Measurements from ENCODE around the gene GSG1.

GSG1 gene

GRCh38 chr12:13117029-13117428, 13.6 kb upstream of the GSG1 start:
- DNase-seq: no peak

- DNase-seq: no peak
These were observed 12.8 kb upstream of the GSG1 start for GRCh38 chr12:13116259-13116658.

GRCh38 chr12:13114251-13115052, 11.0 kb upstream of the GSG1 start:
- DNase-seq: no peak

- DNase-seq: no peak
These were observed 9.5 kb upstream of the GSG1 start for GRCh38 chr12:13112968-13113367.

- DNase-seq: no peak
These were observed 3.2 kb upstream of the GSG1 start for GRCh38 chr12:13106666-13107065.

- no peak for DNase-seq
These were observed 2.3 kb upstream of the GSG1 start for GRCh38 chr12:13105781-13106180.

- DNase-seq: no peak
These were observed 942 bp upstream of the GSG1 start for GRCh38 chr12:13104409-13104808.

GRCh38 chr12:13102461-13103195, 839 bp downstream of the GSG1 start:
- DNase-seq: no peak

GRCh38 chr12:13101821-13102375, 1.6 kb downstream of the GSG1 start:
- DNase-seq: peak in 1 of 2 experiments; percentile 29

GRCh38 chr12:13100882-13101769, 2.3 kb downstream of the GSG1 start:
- peak; percentile 89 to 95 for DNase-seq

GRCh38 chr12:13100605-13100881, 2.9 kb downstream of the GSG1 start:
- no peak for DNase-seq

GRCh38 chr12:13099844-13100604, 3.4 kb downstream of the GSG1 start:
- DNase-seq: peak in 1 of 2 experiments; percentile 44

- no peak for DNase-seq
These were observed 4.2 kb downstream of the GSG1 start for GRCh38 chr12:13099066-13099843.

- DNase-seq: no peak
These were observed 5.9 kb downstream of the GSG1 start for GRCh38 chr12:13097491-13098011.

GRCh38 chr12:13095266-13095995, 8.0 kb downstream of the GSG1 start:
- DNase-seq: no peak

- DNase-seq: peak in 1 of 2 experiments; percentile 76
These were observed 9.1 kb downstream of the GSG1 start for GRCh38 chr12:13094367-13094766.

GRCh38 chr12:13093848-13094220, 9.6 kb downstream of the GSG1 start:
- no peak for DNase-seq

- peak in 1 of 2 experiments; percentile 31 for DNase-seq
These were observed 10.1 kb downstream of the GSG1 start for GRCh38 chr12:13093191-13093847.

GRCh38 chr12:13091832-13092231, 11.6 kb downstream of the GSG1 start:
- DNase-seq: no peak

GRCh38 chr12:13090054-13090453, 13.4 kb downstream of the GSG1 start:
- DNase-seq: no peak

Measured in SW 1271 (cell line).